SK-N-SH (cell line): ENCODE results near the gene TIMM23.
A peak's percentile ranks its signal among the peaks of the same experiment; 100 is the strongest.

Experiments used
- EZH2phosphoT487 ChIP-seq: fragments of 200-600 bp; sonication (generic); IDR thresholded peaks from 2 replicates; pipeline ENCODE4 v1.6.1; 2017; ENCODE audit warnings: low read depth, mixed run types, mild to moderate bottlenecking, antibody characterized with exemption, moderate library complexity, borderline replicate concordance
- FOSL2 ChIP-seq: IDR thresholded peaks from 2 replicates; pipeline ENCODE4 v1.4.0; 2012; ENCODE audit warnings: low read depth, mild to moderate bottlenecking, moderate library complexity, borderline replicate concordance
- FOXM1 ChIP-seq: IDR thresholded peaks from 2 replicates; pipeline ENCODE4 v1.4.0; 2012; ENCODE audit warnings: low read depth, mild to moderate bottlenecking
- MEF2A ChIP-seq: IDR thresholded peaks from 2 replicates; pipeline ENCODE4 v1.4.0; 2012; ENCODE audit warnings: low read depth, borderline replicate concordance
- SIN3A ChIP-seq: IDR thresholded peaks from 2 replicates; pipeline ENCODE4 v1.6.1; 2012; ENCODE audit warnings: low read depth, mild to moderate bottlenecking, low read length, moderate library complexity, borderline replicate concordance
- TAF1 ChIP-seq: IDR thresholded peaks from 2 replicates; pipeline ENCODE4 v1.6.1; 2012; ENCODE audit warnings: low read depth, mild to moderate bottlenecking, low read length, moderate library complexity, borderline replicate concordance
- TCF12 ChIP-seq: IDR thresholded peaks from 2 replicates; pipeline ENCODE4 v1.4.0; 2012
- TF ChIP-seq, protein P1 (sequence below): fragments of 200-600 bp; sonication (generic); IDR thresholded peaks from 2 replicates; pipeline ENCODE4 v1.6.1; 2017; ENCODE audit warnings: antibody characterized with exemption, mild to moderate bottlenecking, moderate library complexity
- TF ChIP-seq, protein P2 (sequence below): IDR thresholded peaks from 2 replicates; pipeline ENCODE4 v1.4.0; 2012; ENCODE audit warnings: low read depth
- TF ChIP-seq, protein P3 (sequence below): IDR thresholded peaks from 2 replicates; pipeline ENCODE4 v1.6.1; 2012; ENCODE audit warnings: mild to moderate bottlenecking, low read depth, low read length, moderate library complexity

DNA sequence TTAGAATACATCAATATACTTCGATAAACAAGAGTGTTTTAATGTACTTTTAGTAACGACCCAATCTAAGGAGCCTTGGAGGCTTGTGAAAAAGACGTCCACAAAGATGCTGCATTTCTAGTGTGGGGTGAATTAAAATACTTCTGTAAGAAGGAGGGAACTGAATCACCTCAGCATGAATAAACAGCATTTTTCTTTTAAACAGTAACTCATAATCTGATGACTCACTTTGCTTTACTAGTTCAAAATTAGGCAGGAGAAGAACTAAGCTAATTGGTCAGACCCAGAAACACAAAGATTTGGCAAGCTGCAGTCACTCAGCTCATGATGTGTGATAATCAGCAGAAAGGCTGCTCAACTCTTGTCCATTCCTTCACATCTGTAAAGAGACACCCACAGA, 33.9 kb downstream of the TIMM23 start:
- TF ChIP-seq, protein P1, sequence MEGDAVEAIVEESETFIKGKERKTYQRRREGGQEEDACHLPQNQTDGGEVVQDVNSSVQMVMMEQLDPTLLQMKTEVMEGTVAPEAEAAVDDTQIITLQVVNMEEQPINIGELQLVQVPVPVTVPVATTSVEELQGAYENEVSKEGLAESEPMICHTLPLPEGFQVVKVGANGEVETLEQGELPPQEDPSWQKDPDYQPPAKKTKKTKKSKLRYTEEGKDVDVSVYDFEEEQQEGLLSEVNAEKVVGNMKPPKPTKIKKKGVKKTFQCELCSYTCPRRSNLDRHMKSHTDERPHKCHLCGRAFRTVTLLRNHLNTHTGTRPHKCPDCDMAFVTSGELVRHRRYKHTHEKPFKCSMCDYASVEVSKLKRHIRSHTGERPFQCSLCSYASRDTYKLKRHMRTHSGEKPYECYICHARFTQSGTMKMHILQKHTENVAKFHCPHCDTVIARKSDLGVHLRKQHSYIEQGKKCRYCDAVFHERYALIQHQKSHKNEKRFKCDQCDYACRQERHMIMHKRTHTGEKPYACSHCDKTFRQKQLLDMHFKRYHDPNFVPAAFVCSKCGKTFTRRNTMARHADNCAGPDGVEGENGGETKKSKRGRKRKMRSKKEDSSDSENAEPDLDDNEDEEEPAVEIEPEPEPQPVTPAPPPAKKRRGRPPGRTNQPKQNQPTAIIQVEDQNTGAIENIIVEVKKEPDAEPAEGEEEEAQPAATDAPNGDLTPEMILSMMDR: no peak
- TF ChIP-seq FOXM1 (no peak), MEF2A (no peak), TCF12 (no peak), TAF1 (no peak), EZH2phosphoT487 (no peak), FOSL2 (peak; percentile 63; the same call in 1 of the 2 replicates), SIN3A (no peak)
- TF ChIP-seq, protein P2, sequence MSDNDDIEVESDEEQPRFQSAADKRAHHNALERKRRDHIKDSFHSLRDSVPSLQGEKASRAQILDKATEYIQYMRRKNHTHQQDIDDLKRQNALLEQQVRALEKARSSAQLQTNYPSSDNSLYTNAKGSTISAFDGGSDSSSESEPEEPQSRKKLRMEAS: no peak
- TF ChIP-seq, protein P3, sequence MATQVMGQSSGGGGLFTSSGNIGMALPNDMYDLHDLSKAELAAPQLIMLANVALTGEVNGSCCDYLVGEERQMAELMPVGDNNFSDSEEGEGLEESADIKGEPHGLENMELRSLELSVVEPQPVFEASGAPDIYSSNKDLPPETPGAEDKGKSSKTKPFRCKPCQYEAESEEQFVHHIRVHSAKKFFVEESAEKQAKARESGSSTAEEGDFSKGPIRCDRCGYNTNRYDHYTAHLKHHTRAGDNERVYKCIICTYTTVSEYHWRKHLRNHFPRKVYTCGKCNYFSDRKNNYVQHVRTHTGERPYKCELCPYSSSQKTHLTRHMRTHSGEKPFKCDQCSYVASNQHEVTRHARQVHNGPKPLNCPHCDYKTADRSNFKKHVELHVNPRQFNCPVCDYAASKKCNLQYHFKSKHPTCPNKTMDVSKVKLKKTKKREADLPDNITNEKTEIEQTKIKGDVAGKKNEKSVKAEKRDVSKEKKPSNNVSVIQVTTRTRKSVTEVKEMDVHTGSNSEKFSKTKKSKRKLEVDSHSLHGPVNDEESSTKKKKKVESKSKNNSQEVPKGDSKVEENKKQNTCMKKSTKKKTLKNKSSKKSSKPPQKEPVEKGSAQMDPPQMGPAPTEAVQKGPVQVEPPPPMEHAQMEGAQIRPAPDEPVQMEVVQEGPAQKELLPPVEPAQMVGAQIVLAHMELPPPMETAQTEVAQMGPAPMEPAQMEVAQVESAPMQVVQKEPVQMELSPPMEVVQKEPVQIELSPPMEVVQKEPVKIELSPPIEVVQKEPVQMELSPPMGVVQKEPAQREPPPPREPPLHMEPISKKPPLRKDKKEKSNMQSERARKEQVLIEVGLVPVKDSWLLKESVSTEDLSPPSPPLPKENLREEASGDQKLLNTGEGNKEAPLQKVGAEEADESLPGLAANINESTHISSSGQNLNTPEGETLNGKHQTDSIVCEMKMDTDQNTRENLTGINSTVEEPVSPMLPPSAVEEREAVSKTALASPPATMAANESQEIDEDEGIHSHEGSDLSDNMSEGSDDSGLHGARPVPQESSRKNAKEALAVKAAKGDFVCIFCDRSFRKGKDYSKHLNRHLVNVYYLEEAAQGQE: no peak
